ENCODE results near the gene ATG2B. TPM values are rescaled to one million over a fixed set of nuclear protein-coding genes. Genes with fewer than 3 reads are reported as not detected.

The ATG2B gene
- total and polyA plus RNA-seq, 2 of the 4 experiments (the other 2 are of a cell fraction), result 6.9 to 22.0 TPM

DNA sequence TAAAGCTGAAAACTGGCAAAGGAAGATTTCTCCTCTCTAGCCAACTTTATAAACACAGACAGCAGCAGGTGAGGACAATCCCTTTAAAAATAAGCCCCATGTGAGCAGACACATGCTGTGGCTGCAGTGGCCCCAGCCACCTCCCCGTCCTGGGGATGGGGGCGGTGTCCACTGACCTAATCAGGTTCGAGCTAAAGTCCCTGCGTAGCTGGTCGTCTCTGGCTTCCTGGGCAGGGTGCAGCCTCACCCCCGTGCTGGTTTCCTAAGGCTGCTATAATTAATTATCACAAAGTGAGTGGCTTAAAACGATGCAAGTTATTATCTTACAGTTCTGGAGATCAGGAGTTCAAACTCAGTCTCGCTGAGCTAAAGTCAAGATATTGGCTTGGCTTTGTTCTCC lies 106.1 kb downstream of the ATG2B start:
- POLR2A ChIA-PET (ENCODE audit: unreplicated experiment), result interaction anchor here (0.5 to 2.1 kb wide), 8 partner anchors 14 to 152 kb away, joined by 3 to 11 read pairs (median 3); partner anchors contain the start of gene BDKRB2
- dilution Hi-C loops (cut with HindIII; ENCODE audit: low sequenced_read_pairs, unreplicated experiment), result no loop called here
- peak overlapping the region; percentile 59 for H3K4me3 ChIP-seq (ENCODE audit: insufficient read depth, low read depth, low read length)

More for the DNA sequence above, 106.1 kb downstream of the ATG2B start:
- peak overlapping the region; percentile 88 for H3K14ac ChIP-seq (replicated peaks; ENCODE audit: low read depth, low read length)
- H3K27ac ChIP-seq (ENCODE audit: insufficient read depth, low read length), result peak overlapping the region; percentile 92
- peaks cover 20 to 54% of the 10 kb centered on the region in 2 experiments; a peak in 3 of 4 replicates for H3K79me1 ChIP-seq (ENCODE audit: low read depth in 1 of 2, low read length in 2 of 2)
- peak overlapping the region; percentile 90 for H4K5ac ChIP-seq (ENCODE audit: low read depth, low read length)
- peak; percentile 17 for DNase-seq
- H4K8ac ChIP-seq (ENCODE audit: low read depth in 2 of 2, low read length in 2 of 2), result peak overlapping the region; percentile 91 to 99
- H2AFZ ChIP-seq (replicated peaks; ENCODE audit: low read length, poor library complexity), result peak overlapping the region; percentile 35
- H3K36me3 ChIP-seq (ENCODE audit: control insufficient read depth, insufficient read depth, low read length), result peaks cover 20% of the 10 kb centered on the region
- peak overlapping the region; percentile 65 for H2BK20ac ChIP-seq (ENCODE audit: low read depth, low read length)
- intact Hi-C loops (cut with micrococcal nuclease) (loop anchor here (5.0 kb wide), 1 partner anchor 155 kb away; no protein-coding TSS in a partner anchor), in situ Hi-C loops (cut with MboI; ENCODE audit: low sequenced_read_pairs) (loop anchor here (25.0 kb wide), 1 partner anchor 720 kb away; the partner anchor contains the start of gene GLRX5)
- H3K27me3 ChIP-seq (ENCODE audit: control insufficient read depth, insufficient read depth, low read length), result no peaks in the 10 kb centered on the region
- no TSS peak for BruUV-seq (replicated peaks)
- H4K20me1 ChIP-seq (ENCODE audit: insufficient read depth, low read length), result peaks cover 21% of the 10 kb centered on the region; the same call in 1 of the 2 replicates
- peaks cover 5% of the 10 kb centered on the region for H3K9me3 ChIP-seq (ENCODE audit: control insufficient read depth, insufficient read depth, low read length)
- 74% methylated on average over 4 of the region's 8 CpGs; no CpG with 5 or more reads in 1 of the 2 experiments for WGBS, 2 experiments (ENCODE audit: extremely low coverage in 2 of 2, insufficient read length in 1 of 2)
- peak overlapping the region; percentile 88 for H3K23ac ChIP-seq (ENCODE audit: low read depth, low read length)
- H3K4me2 ChIP-seq (ENCODE audit: low read depth, low read length), result peak overlapping the region; percentile 77
- H2AK9ac ChIP-seq (replicated peaks; ENCODE audit: low read depth, low read length, poor library complexity), result peak overlapping the region; percentile 92
- H3K9ac ChIP-seq (ENCODE audit: low read depth, low read length), result peak overlapping the region; percentile 68
- H2AK5ac ChIP-seq (ENCODE audit: low read depth, low read length), result peak overlapping the region; percentile 92
- CTCF ChIA-PET, result interaction anchor here (2.5 kb wide), 1 partner anchor 18 kb away, joined by 13 read pairs; no protein-coding TSS in a partner anchor
- peak overlapping the region; percentile 81 for H4K91ac ChIP-seq (ENCODE audit: insufficient read depth, low read depth, low read length)
- H2BK15ac ChIP-seq (ENCODE audit: low read depth, low read length), result peak overlapping the region; percentile 64; the same call in 2 of the 3 replicates
- no peak for TF ChIP-seq POLR2A (IDR thresholded peaks at IDR 0.05; ENCODE audit: low read depth, low read length)
- TF ChIP-seq RAD21 (IDR thresholded peaks at IDR 0.05; ENCODE audit: low read length), result no peak
- no peak for TF ChIP-seq FOS (IDR thresholded peaks at IDR 0.05; ENCODE audit: low read depth, low read length)
- no peak for TF ChIP-seq CEBPB (IDR thresholded peaks at IDR 0.05; ENCODE audit: low read depth, low read length)
- TF ChIP-seq ELK1 (IDR thresholded peaks at IDR 0.05; ENCODE audit: borderline replicate concordance, low read depth, low read length), result no peak
- TF ChIP-seq, protein P1, sequence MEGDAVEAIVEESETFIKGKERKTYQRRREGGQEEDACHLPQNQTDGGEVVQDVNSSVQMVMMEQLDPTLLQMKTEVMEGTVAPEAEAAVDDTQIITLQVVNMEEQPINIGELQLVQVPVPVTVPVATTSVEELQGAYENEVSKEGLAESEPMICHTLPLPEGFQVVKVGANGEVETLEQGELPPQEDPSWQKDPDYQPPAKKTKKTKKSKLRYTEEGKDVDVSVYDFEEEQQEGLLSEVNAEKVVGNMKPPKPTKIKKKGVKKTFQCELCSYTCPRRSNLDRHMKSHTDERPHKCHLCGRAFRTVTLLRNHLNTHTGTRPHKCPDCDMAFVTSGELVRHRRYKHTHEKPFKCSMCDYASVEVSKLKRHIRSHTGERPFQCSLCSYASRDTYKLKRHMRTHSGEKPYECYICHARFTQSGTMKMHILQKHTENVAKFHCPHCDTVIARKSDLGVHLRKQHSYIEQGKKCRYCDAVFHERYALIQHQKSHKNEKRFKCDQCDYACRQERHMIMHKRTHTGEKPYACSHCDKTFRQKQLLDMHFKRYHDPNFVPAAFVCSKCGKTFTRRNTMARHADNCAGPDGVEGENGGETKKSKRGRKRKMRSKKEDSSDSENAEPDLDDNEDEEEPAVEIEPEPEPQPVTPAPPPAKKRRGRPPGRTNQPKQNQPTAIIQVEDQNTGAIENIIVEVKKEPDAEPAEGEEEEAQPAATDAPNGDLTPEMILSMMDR (conservative IDR thresholded peaks at IDR 0.05; ENCODE audit: low read depth, low read length), result no peak
- no peak for TF ChIP-seq CHD1 (IDR thresholded peaks at IDR 0.05; ENCODE audit: low read depth, low read length)
- no peak for TF ChIP-seq NFE2L2 (IDR thresholded peaks at IDR 0.05; ENCODE audit: low read depth, low read length)
- TF ChIP-seq RFX5 (IDR thresholded peaks at IDR 0.05; ENCODE audit: low read depth, low read length), result no peak
- no peak for TF ChIP-seq MAZ (IDR thresholded peaks at IDR 0.05; ENCODE audit: borderline replicate concordance, low read depth, low read length)
- no peak for TF ChIP-seq BHLHE40 (IDR thresholded peaks at IDR 0.05; ENCODE audit: low read depth, low read length)
- TF ChIP-seq SMC3 (IDR thresholded peaks at IDR 0.05; ENCODE audit: low read depth, low read length), result no peak
- TF ChIP-seq MXI1 (IDR thresholded peaks at IDR 0.05; ENCODE audit: borderline replicate concordance, low read depth, low read length), result no peak
- no peak for TF ChIP-seq RCOR1 (IDR thresholded peaks at IDR 0.05; ENCODE audit: insufficient replicate concordance, low read length)
- no peak for TF ChIP-seq MAFK (IDR thresholded peaks at IDR 0.05; ENCODE audit: low read depth, low read length)
- no peak for TF ChIP-seq USF2 (IDR thresholded peaks at IDR 0.05; ENCODE audit: low read depth, low read length)
- H3K4ac ChIP-seq (ENCODE audit: low read depth, low read length), result peak overlapping the region; percentile 99
- H3K56ac ChIP-seq (ENCODE audit: extremely low read depth, insufficient read depth, low read length), result peak overlapping the region; percentile 99
- H3K9me1 ChIP-seq (ENCODE audit: insufficient read depth, low read length), result peaks cover 24% of the 10 kb centered on the region
- peaks cover 41% of the 10 kb centered on the region for H3K4me1 ChIP-seq (ENCODE audit: control insufficient read depth, insufficient read depth, low read length)
- H2BK120ac ChIP-seq (ENCODE audit: low read depth, low read length), result peak overlapping the region; percentile 100
- H3K18ac ChIP-seq (ENCODE audit: low read depth, low read length), result peak overlapping the region; percentile 94
- H2BK5ac ChIP-seq (ENCODE audit: low read depth, low read length, poor library complexity, severe bottlenecking), result peak overlapping the region; percentile 98
- ATAC-seq (ENCODE audit: low read depth), result no peak

Data from IMR-90 (cell line).